Measurements from ENCODE around the gene CINP.

Gene CINP

DNA sequence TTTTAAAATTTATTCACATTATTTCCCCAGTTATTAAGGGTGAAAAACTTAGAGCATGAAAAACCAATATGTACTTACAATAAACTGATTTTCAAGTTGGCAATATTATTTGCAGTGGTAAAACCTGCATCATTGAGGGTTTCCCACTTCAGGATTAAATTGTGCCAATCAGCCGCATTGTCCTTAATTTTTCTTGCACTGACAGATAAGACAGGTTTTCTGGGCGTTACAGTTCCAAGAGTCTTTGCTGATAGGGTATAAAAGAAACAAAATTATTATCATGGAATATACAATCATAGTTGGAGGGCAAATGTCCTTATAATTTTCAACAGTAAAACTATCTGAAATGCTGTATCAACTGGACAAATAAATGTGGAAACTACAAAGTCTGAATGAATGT is 3.3 kb downstream of the CINP start:
- Histone ChIP-seq H3K27me3 (ENCODE audit: control insufficient read depth, low read length) (no peaks in the 10 kb centered on the region), H4K20me1 (ENCODE audit: control insufficient read depth, insufficient read depth, low read depth, low read length) (no peaks in the 10 kb centered on the region), H3K79me2 (ENCODE audit: control insufficient read depth, low read length) (peaks cover 30% of the 10 kb centered on the region), H3F3A (ENCODE audit: control insufficient read depth, insufficient read depth) (peaks cover 3% of the 10 kb centered on the region; the same call in 1 of the 2 replicates), H3K4me1 (ENCODE audit: control insufficient read depth, low read length) (peaks cover 16% of the 10 kb centered on the region), H3K9me2 (replicated peaks; ENCODE audit: control insufficient read depth, low read length) (no peaks in the 10 kb centered on the region), H3K36me3 (ENCODE audit: control insufficient read depth, low read length) (peaks cover 32% of the 10 kb centered on the region), H3K4me2 (ENCODE audit: low read length) (no peak overlapping the region), H3K4me3 (ENCODE audit: low read length) (no peak overlapping the region), H3K27ac (ENCODE audit: low read depth, low read length) (no peak overlapping the region), H3K9me3 (ENCODE audit: control insufficient read depth, insufficient read depth, low read length) (no peaks in the 10 kb centered on the region)
- TF ChIP-seq EZH2phosphoT487 (IDR thresholded peaks at IDR 0.05; ENCODE audit: borderline replicate concordance, low read length), result no peak
- TF ChIP-seq CTCF (IDR thresholded peaks at IDR 0.05; ENCODE audit: low read depth, low read length, poor library complexity, severe bottlenecking), result no peak

DNA sequence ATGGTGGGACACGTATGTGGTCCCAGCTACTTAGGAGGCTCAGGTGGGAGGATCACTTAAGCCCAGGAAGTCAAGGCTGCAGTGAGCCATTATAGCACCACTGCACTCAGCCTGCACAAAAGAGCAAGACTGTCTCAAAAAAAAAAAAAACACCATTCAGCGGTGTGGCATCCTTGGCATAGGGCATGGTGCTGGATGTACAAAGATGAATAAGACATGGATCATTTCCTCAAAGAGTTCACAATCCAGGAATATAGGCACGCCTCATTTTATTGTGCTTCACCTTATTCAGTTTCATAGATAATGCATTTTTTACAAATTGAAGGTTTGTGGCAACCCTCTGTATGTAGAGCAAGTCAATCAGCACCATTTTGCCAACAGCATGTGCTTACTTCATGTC is 6.4 kb downstream of the CINP start:
- Histone ChIP-seq H3K79me2 (ENCODE audit: control insufficient read depth, low read length) (peaks cover 4% of the 10 kb centered on the region; the same call in 1 of the 2 replicates), H3F3A (ENCODE audit: control insufficient read depth, insufficient read depth) (peaks cover 3% of the 10 kb centered on the region; the same call in 1 of the 2 replicates), H3K4me2 (ENCODE audit: low read length) (no peak overlapping the region), H4K20me1 (ENCODE audit: control insufficient read depth, insufficient read depth, low read depth, low read length) (no peaks in the 10 kb centered on the region), H3K36me3 (ENCODE audit: control insufficient read depth, low read length) (peaks cover 53% of the 10 kb centered on the region), H3K4me1 (ENCODE audit: control insufficient read depth, low read length) (no peaks in the 10 kb centered on the region; the same call in 1 of the 2 replicates), H3K27ac (ENCODE audit: low read depth, low read length) (no peak overlapping the region), H3K27me3 (ENCODE audit: control insufficient read depth, low read length) (no peaks in the 10 kb centered on the region), H3K9me3 (ENCODE audit: control insufficient read depth, insufficient read depth, low read length) (no peaks in the 10 kb centered on the region), H3K9me2 (replicated peaks; ENCODE audit: control insufficient read depth, low read length) (no peaks in the 10 kb centered on the region), H3K4me3 (ENCODE audit: low read length) (no peak overlapping the region)
- TF ChIP-seq EZH2phosphoT487 (IDR thresholded peaks at IDR 0.05; ENCODE audit: borderline replicate concordance, low read length) (no peak), CTCF (IDR thresholded peaks at IDR 0.05; ENCODE audit: low read depth, low read length, poor library complexity, severe bottlenecking) (no peak)

GRCh38 chr14:102353126-102353619 is 9.5 kb downstream of the CINP start:
- H3K4me2 ChIP-seq (ENCODE audit: low read length), result no peak overlapping the region
- no peak overlapping the region for H3K27ac ChIP-seq (ENCODE audit: low read depth, low read length)
- TF ChIP-seq CTCF (IDR thresholded peaks at IDR 0.05; ENCODE audit: low read depth, low read length, poor library complexity, severe bottlenecking) (no peak), EZH2phosphoT487 (IDR thresholded peaks at IDR 0.05; ENCODE audit: borderline replicate concordance, low read length) (no peak)
- H3K79me2 ChIP-seq (ENCODE audit: control insufficient read depth, low read length), result no peaks in the 10 kb centered on the region
- H3K4me1 ChIP-seq (ENCODE audit: control insufficient read depth, low read length), result no peaks in the 10 kb centered on the region
- H3K4me3 ChIP-seq (ENCODE audit: low read length), result no peak overlapping the region
- H3F3A ChIP-seq (ENCODE audit: control insufficient read depth, insufficient read depth), result no peaks in the 10 kb centered on the region; the same call in 1 of the 2 replicates
- H3K27me3 ChIP-seq (ENCODE audit: control insufficient read depth, low read length), result no peaks in the 10 kb centered on the region
- H3K9me3 ChIP-seq (ENCODE audit: control insufficient read depth, insufficient read depth, low read length), result no peaks in the 10 kb centered on the region
- H3K36me3 ChIP-seq (ENCODE audit: control insufficient read depth, low read length), result peaks cover 70% of the 10 kb centered on the region
- H4K20me1 ChIP-seq (ENCODE audit: control insufficient read depth, insufficient read depth, low read depth, low read length), result no peaks in the 10 kb centered on the region
- H3K9me2 ChIP-seq (replicated peaks; ENCODE audit: control insufficient read depth, low read length), result no peaks in the 10 kb centered on the region
